B cell (primary cell): ENCODE results near the gene TUBA4B. TPM values are rescaled to one million over a fixed set of nuclear protein-coding genes. Genes with fewer than 3 reads are reported as not detected.

Source experiments
- ATAC-seq: fragments of 200-7000 bp; cut with Tn5 transposase; one replicate; pipeline ENCODE4 v1.10.0; 2021; ENCODE audit warnings: low read depth, mild to moderate bottlenecking, moderate number of reproducible peaks, moderate library complexity
- CTCF ChIA-PET: fragments of 350-600 bp; sonication (Branson Sonifier 250); formaldehyde crosslinking; loops from one replicate; lab custom pipeline; 2021; ENCODE audit warnings: antibody characterized with exemption, inconsistent platforms; lab: Charles Lee
- POLR2A ChIA-PET: fragments of 350-600 bp; sonication (Branson Sonifier 250); formaldehyde crosslinking; loops from one replicate; lab custom pipeline; 2021; ENCODE audit warnings: antibody characterized with exemption; lab: Charles Lee
- DNase-seq: peaks from one replicate; pipeline ENCODE4 v3.0.0; 2013
- H2AFZ ChIP-seq: 2 replicates; pipeline ENCODE4 v1.6.1; 2012; ENCODE audit warnings: mild to moderate bottlenecking, low read depth, low read length; ENCODE audit not compliant: insufficient read depth, poor library complexity, severe bottlenecking
- H3K27ac ChIP-seq, 2 donors: 1 replicate in 1 of 2; 2 replicates in 1 of 2; pipeline ENCODE4 v1.5.1; 2012 to 2013; ENCODE audit warnings: low read length in 2 of 2, mild to moderate bottlenecking in 2 of 2, moderate library complexity in 1 of 2
- H3K27me3 ChIP-seq, 4 experiments: fragments of 200-600 bp in 1 of 4; sonication (generic) in 1 of 4; replicated peaks in 1 of 4; 1 replicate in 2 of 4; 2 replicates in 2 of 4; pipeline versions ENCODE4 v1.6.1 to v1.7.0; 2013 to 2016; ENCODE audit warnings: low read length in 3 of 4, mild to moderate bottlenecking in 2 of 4, mixed read lengths in 1 of 4, moderate library complexity in 1 of 4; ENCODE audit not compliant: insufficient read depth in 4 of 4, control insufficient read depth in 3 of 4; ENCODE audit errors: control extremely low read depth in 1 of 4
- H3K36me3 ChIP-seq, 2 experiments: replicated peaks in 1 of 2; 1 replicate in 1 of 2; 2 replicates in 1 of 2; pipeline versions ENCODE4 v1.6.1 to v1.7.1; 2013; ENCODE audit warnings: low read length in 1 of 2; ENCODE audit not compliant: insufficient read depth in 2 of 2, control insufficient read depth in 1 of 2; ENCODE audit errors: control extremely low read depth in 1 of 2, extremely low read depth in 1 of 2
- H3K4me1 ChIP-seq, 2 donors: fragments of 200-600 bp in 1 of 2; sonication (generic) in 1 of 2; 1 replicate in 1 of 2; 2 replicates in 1 of 2; pipeline versions ENCODE4 v1.5.1 to v1.6.1; 2013 to 2017; ENCODE audit warnings: low read length in 2 of 2; ENCODE audit not compliant: control insufficient read depth in 2 of 2, insufficient read depth in 2 of 2
- H3K4me2 ChIP-seq: replicated peaks from 2 replicates; pipeline ENCODE3; 2012; ENCODE audit warnings: mild to moderate bottlenecking, low read depth, low read length; ENCODE audit not compliant: poor library complexity, severe bottlenecking
- H3K4me3 ChIP-seq, 5 experiments: fragments of 200-600 bp in 1 of 5; sonication (generic) in 1 of 5; 1 replicate in 3 of 5; 2 replicates in 2 of 5; pipeline versions ENCODE4 v1.5.1 to v1.7.0; 2011 to 2016; ENCODE audit warnings: low read length in 4 of 5, mild to moderate bottlenecking in 4 of 5, low read depth in 2 of 5, control low read depth in 1 of 5, moderate library complexity in 1 of 5; ENCODE audit not compliant: insufficient read depth in 1 of 5; ENCODE audit errors: control extremely low read depth in 1 of 5, extremely low read depth in 1 of 5
- H3K79me2 ChIP-seq: fragments of 200-600 bp; sonication (generic); one replicate; pipeline ENCODE4 v1.6.0; 2016; ENCODE audit warnings: low read length; ENCODE audit not compliant: control insufficient read depth, insufficient read depth
- H3K9ac ChIP-seq: fragments of 200-600 bp; sonication (generic); 2 replicates; pipeline ENCODE4 v1.6.1; 2017; ENCODE audit warnings: mild to moderate bottlenecking, low read length, moderate library complexity
- H3K9me3 ChIP-seq, 3 donors: one replicate each; pipeline versions ENCODE4 v1.6.1 to v1.7.1; 2013; ENCODE audit warnings: low read length in 2 of 3; ENCODE audit not compliant: control insufficient read depth in 2 of 3, insufficient read depth in 1 of 3; ENCODE audit errors: control extremely low read depth in 1 of 3
- H4K20me1 ChIP-seq: 2 replicates; pipeline ENCODE4 v1.6.0; 2012; ENCODE audit warnings: mild to moderate bottlenecking, low read length; ENCODE audit not compliant: insufficient read depth, control insufficient read depth, poor library complexity, severe bottlenecking
- H3K27ac Mint-ChIP-seq: one replicate; pipeline ENCODE4 v1.8.0; 2021; ENCODE audit warnings: mixed read lengths
- H3K27me3 Mint-ChIP-seq: one replicate; pipeline ENCODE4 v1.8.0; 2021; ENCODE audit warnings: mixed read lengths
- H3K4me1 Mint-ChIP-seq: one replicate; pipeline ENCODE4 v1.8.0; 2021; ENCODE audit warnings: mixed read lengths
- H3K4me3 Mint-ChIP-seq: one replicate; pipeline ENCODE4 v1.8.0; 2021; ENCODE audit warnings: mixed read lengths
- H3K9me3 Mint-ChIP-seq: one replicate; pipeline ENCODE4 v1.8.0; 2022; ENCODE audit warnings: mixed read lengths; ENCODE audit not compliant: insufficient read depth
- CTCF ChIP-seq: fragments of 200-600 bp; IDR thresholded peaks from one replicate; pipeline ENCODE4 v1.8.0; 2022; ENCODE audit warnings: antibody characterized with exemption, mild to moderate bottlenecking
- EZH2 ChIP-seq: IDR thresholded peaks from 2 replicates; pipeline ENCODE4 v1.6.1; 2012; ENCODE audit warnings: borderline replicate concordance, low read depth, mild to moderate bottlenecking, moderate library complexity, low read length; ENCODE audit not compliant: insufficient read depth, poor library complexity, severe bottlenecking
- WGBS: methylation state at CpG from one replicate; pipeline ENCODE4 v1.1.5; 2013; ENCODE audit warnings: missing lambda C conversion rate; ENCODE audit not compliant: insufficient coverage; 5-methylcytosine and 5-hydroxymethylcytosine counted together
- intact Hi-C: fragments of 100-400 bp; cut with micrococcal nuclease; formaldehyde crosslinking; loops from one replicate; pipeline ENCODE4 v1.10.0; 2022
- polyA plus RNA-seq: library from polyadenylated mRNA; depleted of rRNA; stranded (reverse); fragments of >200 nt; gene quantifications from 2 replicates; pipeline ENCODE4 v1.2.3, GENCODE V29; 2012
- total RNA-seq, 2 donors: library from RNA; stranded (reverse); fragments of 120-200 nt in 1 of 2; gene quantifications; 1 replicate in 1 of 2; 2 replicates in 1 of 2; pipeline versions ENCODE4 v1.2.3 to v1.2.4, GENCODE V29; 2013 to 2022

TUBA4B gene
- total and polyA plus RNA-seq, 2 donors (not counting 1 experiment from before 2014, with no cell fraction given), result not detected

GRCh38 chr2:219243291-219243761 lies 9.7 kb upstream of the TUBA4B start:
- no peak overlapping the region for H3K27ac ChIP-seq
- H3K4me3 ChIP-seq, result peak overlapping the region in 1 of 5 experiments; percentile 30
- peaks cover 0 to 10% of the 10 kb centered on the region in 2 experiments for H3K36me3 ChIP-seq
- no peak for TF ChIP-seq CTCF
- TF ChIP-seq EZH2, result no peak
- H3K9me3 ChIP-seq, result no peaks in the 10 kb centered on the region
- no peaks in the 10 kb centered on the region for H3K27me3 ChIP-seq
- 66% methylated on average over 23 of the region's 28 CpGs for WGBS
- Mint-ChIP-seq H3K27ac (peak overlapping the region; percentile 71), H3K4me3 (peak overlapping the region; percentile 74), H3K27me3 (no peaks in the 10 kb centered on the region), H3K9me3 (no peaks in the 10 kb centered on the region), H3K4me1 (peaks cover 42% of the 10 kb centered on the region)
- peaks cover 39% of the 10 kb centered on the region for H3K79me2 ChIP-seq
- DNase-seq (no peak), ATAC-seq (no peak)
- peaks cover 32 to 38% of the 10 kb centered on the region in 2 donors for H3K4me1 ChIP-seq
- peak overlapping the region; percentile 32 for H3K4me2 ChIP-seq
- peak overlapping the region; percentile 46 for H2AFZ ChIP-seq
- CTCF ChIA-PET, result no interaction called here
- intact Hi-C loops, result no loop called here
- no peaks in the 10 kb centered on the region for H4K20me1 ChIP-seq
- POLR2A ChIA-PET, result no interaction called here
- H3K9ac ChIP-seq, result no peak overlapping the region

- Histone ChIP-seq H3K79me2 (peaks cover 47% of the 10 kb centered on the region), H3K9me3 (no peaks in the 10 kb centered on the region), H3K27ac (peak overlapping the region; percentile 87 to 92), H3K4me1 (peaks cover 47 to 52% of the 10 kb centered on the region in 2 donors), H2AFZ (peak overlapping the region; percentile 96), H4K20me1 (no peaks in the 10 kb centered on the region), H3K36me3 (peaks cover 0 to 16% of the 10 kb centered on the region in 2 experiments), H3K27me3 (no peaks in the 10 kb centered on the region), H3K4me3 (peak overlapping the region; percentile 50 to 98 (median 94)), H3K4me2 (peak overlapping the region; percentile 93), H3K9ac (peak overlapping the region; percentile 96)
- CTCF ChIA-PET, result interaction anchor here (0.6 to 3.0 kb wide), 16 partner anchors 9 to 91 kb away, joined by 3 to 25 read pairs (median 4); partner anchors contain the start of genes ANKZF1, ATG9A, DNAJB2 and TUBA4A
- Mint-ChIP-seq H3K27ac (peak overlapping the region; percentile 96), H3K4me1 (peaks cover 57% of the 10 kb centered on the region), H3K4me3 (peak overlapping the region; percentile 92), H3K27me3 (no peaks in the 10 kb centered on the region), H3K9me3 (no peaks in the 10 kb centered on the region)
- DNase-seq (no peak), ATAC-seq (no peak)
- POLR2A ChIA-PET, result interaction anchor here (0.7 to 2.7 kb wide), 9 partner anchors 9 to 143 kb away, joined by 3 to 49 read pairs (median 9); partner anchors contain the start of genes ABCB6, ANKZF1, ATG9A and CNPPD1
- TF ChIP-seq CTCF, result no peak
- no peak for TF ChIP-seq EZH2
- intact Hi-C loops, result loop anchor here (1.0 to 2.0 kb wide), 6 partner anchors 9 to 84 kb away; partner anchors contain the start of genes ANKZF1, ATG9A, CNPPD1 and DNAJB2
- no CpG with 5 or more reads among the region's 6 CpGs for WGBS
These were observed 8.3 kb upstream of the TUBA4B start for GRCh38 chr2:219244789-219245147.
